C4-2B (cell line): ENCODE data around the gene DNAJB4.

ENCODE experiments used
- ZFX ChIP-seq: fragments of 450-650 bp; IDR thresholded peaks from 2 replicates; pipeline ENCODE4 v1.6.1; 2017
- TF ChIP-seq, protein P1 (sequence below): fragments of 450-650 bp; conservative IDR thresholded peaks from 2 replicates; pipeline ENCODE4 v1.5.1; 2017; ENCODE audit warnings: mild to moderate bottlenecking

DNA sequence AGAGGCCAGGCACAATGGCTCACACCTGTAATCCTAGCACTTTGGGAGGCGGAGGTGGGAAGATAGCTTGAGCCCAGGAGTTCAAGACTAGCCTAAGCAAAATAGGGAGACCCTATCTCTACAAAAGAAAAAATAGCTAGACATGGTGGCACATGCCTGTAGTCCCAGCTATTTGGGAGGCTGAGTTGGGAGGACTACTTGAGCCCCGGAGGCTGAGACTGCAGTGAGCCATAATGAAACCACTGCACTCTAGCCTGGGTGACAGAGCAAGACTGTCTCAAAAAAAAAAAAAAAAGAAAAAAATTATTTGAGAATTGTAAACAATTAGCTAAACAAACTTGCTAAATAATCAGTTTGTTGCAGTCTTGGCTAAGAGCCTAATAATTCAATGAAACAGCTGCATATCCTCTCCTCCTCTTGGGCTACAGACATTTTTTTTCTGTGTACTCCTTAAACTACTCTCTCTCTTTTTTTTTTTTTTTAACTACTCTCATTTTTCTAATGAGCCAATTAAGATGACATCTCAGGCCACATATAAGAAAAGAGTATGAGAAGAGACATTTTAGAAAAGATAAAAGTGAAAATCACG, 10.5 kb upstream of the DNAJB4 start:
- TF ChIP-seq, protein P1, sequence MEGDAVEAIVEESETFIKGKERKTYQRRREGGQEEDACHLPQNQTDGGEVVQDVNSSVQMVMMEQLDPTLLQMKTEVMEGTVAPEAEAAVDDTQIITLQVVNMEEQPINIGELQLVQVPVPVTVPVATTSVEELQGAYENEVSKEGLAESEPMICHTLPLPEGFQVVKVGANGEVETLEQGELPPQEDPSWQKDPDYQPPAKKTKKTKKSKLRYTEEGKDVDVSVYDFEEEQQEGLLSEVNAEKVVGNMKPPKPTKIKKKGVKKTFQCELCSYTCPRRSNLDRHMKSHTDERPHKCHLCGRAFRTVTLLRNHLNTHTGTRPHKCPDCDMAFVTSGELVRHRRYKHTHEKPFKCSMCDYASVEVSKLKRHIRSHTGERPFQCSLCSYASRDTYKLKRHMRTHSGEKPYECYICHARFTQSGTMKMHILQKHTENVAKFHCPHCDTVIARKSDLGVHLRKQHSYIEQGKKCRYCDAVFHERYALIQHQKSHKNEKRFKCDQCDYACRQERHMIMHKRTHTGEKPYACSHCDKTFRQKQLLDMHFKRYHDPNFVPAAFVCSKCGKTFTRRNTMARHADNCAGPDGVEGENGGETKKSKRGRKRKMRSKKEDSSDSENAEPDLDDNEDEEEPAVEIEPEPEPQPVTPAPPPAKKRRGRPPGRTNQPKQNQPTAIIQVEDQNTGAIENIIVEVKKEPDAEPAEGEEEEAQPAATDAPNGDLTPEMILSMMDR, result no peak
- TF ChIP-seq ZFX, result no peak
